ENCODE data around the gene RNU6-1.

- TF ChIP-seq, protein P1, sequence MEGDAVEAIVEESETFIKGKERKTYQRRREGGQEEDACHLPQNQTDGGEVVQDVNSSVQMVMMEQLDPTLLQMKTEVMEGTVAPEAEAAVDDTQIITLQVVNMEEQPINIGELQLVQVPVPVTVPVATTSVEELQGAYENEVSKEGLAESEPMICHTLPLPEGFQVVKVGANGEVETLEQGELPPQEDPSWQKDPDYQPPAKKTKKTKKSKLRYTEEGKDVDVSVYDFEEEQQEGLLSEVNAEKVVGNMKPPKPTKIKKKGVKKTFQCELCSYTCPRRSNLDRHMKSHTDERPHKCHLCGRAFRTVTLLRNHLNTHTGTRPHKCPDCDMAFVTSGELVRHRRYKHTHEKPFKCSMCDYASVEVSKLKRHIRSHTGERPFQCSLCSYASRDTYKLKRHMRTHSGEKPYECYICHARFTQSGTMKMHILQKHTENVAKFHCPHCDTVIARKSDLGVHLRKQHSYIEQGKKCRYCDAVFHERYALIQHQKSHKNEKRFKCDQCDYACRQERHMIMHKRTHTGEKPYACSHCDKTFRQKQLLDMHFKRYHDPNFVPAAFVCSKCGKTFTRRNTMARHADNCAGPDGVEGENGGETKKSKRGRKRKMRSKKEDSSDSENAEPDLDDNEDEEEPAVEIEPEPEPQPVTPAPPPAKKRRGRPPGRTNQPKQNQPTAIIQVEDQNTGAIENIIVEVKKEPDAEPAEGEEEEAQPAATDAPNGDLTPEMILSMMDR (IDR thresholded peaks at IDR 0.05): no peak
- no peak for TF ChIP-seq POLR2A (IDR thresholded peaks at IDR 0.05)
These were observed 19.5 kb downstream of the RNU6-1 start for GRCh38 chr15:67820122-67820991.

Measured in breast epithelium (tissue), 3 donors.